OCI-LY1 (cell line): Measurements from ENCODE around the gene GHRH.

Experiments used
- H2AFZ ChIP-seq: fragments of 200-600 bp; sonication (generic), shearing (Covaris generic); 2 replicates; pipeline ENCODE4 v1.6.0; 2014; ENCODE audit warnings: antibody characterized with exemption, mild to moderate bottlenecking, low read length
- H3F3A ChIP-seq: fragments of 200-600 bp; sonication (generic), shearing (Covaris generic); 2 replicates; pipeline ENCODE4 v1.6.0; 2014; ENCODE audit warnings: mild to moderate bottlenecking, antibody characterized with exemption, low read length, moderate library complexity; ENCODE audit not compliant: insufficient read depth
- H3K27ac ChIP-seq: fragments of 200-600 bp; sonication (generic); 2 replicates; pipeline ENCODE4 v1.5.1; 2014; ENCODE audit warnings: low read length, mixed run types, mild to moderate bottlenecking, low read depth; ENCODE audit not compliant: poor library complexity, severe bottlenecking
- H3K27me3 ChIP-seq: fragments of 200-600 bp; sonication (generic); 2 replicates; pipeline ENCODE4 v1.6.0; 2014; ENCODE audit warnings: antibody characterized with exemption, mild to moderate bottlenecking, low read length, moderate library complexity; ENCODE audit not compliant: insufficient read depth
- H3K36me3 ChIP-seq: fragments of 200-600 bp; sonication (generic); 2 replicates; pipeline ENCODE4 v1.6.1; 2014; ENCODE audit warnings: mild to moderate bottlenecking, antibody characterized with exemption, low read length, moderate library complexity, mixed read lengths; ENCODE audit not compliant: insufficient read depth
- H3K4me1 ChIP-seq: fragments of 200-600 bp; sonication (generic); 2 replicates; pipeline ENCODE4 v1.5.1; 2014; ENCODE audit warnings: mild to moderate bottlenecking, low read length, moderate library complexity; ENCODE audit not compliant: insufficient read depth, severe bottlenecking
- H3K4me2 ChIP-seq: fragments of 200-600 bp; sonication (generic), shearing (Covaris generic); 2 replicates; pipeline ENCODE4 v1.6.1; 2014; ENCODE audit warnings: low read length
- H3K4me3 ChIP-seq: fragments of 200-600 bp; sonication (generic); 2 replicates; pipeline ENCODE4 v1.5.1; 2014; ENCODE audit warnings: low read length, low read depth, mild to moderate bottlenecking, mixed read lengths; ENCODE audit not compliant: poor library complexity, severe bottlenecking
- H3K79me2 ChIP-seq: fragments of 200-600 bp; shearing (Covaris generic); 2 replicates; pipeline ENCODE4 v1.6.1; 2016; ENCODE audit warnings: mixed run types, low read length, mixed read lengths; ENCODE audit not compliant: insufficient read depth
- H3K9ac ChIP-seq: fragments of 200-600 bp; sonication (generic), shearing (Covaris generic); 2 replicates; pipeline ENCODE4 v1.6.1; 2014; ENCODE audit warnings: mild to moderate bottlenecking, low read length, mixed read lengths
- H3K9me2 ChIP-seq: fragments of 200-600 bp; sonication (generic), shearing (Covaris generic); 2 replicates; pipeline ENCODE4 v1.6.1; 2014; ENCODE audit warnings: low read depth, mild to moderate bottlenecking, low read length, mixed read lengths
- H3K9me3 ChIP-seq: fragments of 200-600 bp; shearing (Covaris generic); 2 replicates; pipeline ENCODE4 v1.6.1; 2014; ENCODE audit warnings: low read length, mixed read lengths
- H4K20me1 ChIP-seq: fragments of 200-600 bp; sonication (generic), shearing (Covaris generic); 2 replicates; pipeline ENCODE4 v1.6.0; 2016; ENCODE audit warnings: mild to moderate bottlenecking, low read length; ENCODE audit not compliant: insufficient read depth
- CTCF ChIP-seq: fragments of 200-600 bp; sonication (generic), shearing (Covaris generic); IDR thresholded peaks from 2 replicates; pipeline ENCODE4 v1.5.1; 2017; ENCODE audit warnings: mild to moderate bottlenecking, antibody characterized with exemption, low read length, moderate library complexity, mixed read lengths
- EZH2 ChIP-seq: fragments of 200-600 bp; sonication (generic), shearing (Covaris generic); IDR thresholded peaks from 2 replicates; pipeline ENCODE4 v1.8.0; 2017; ENCODE audit warnings: borderline replicate concordance, mixed run types, mild to moderate bottlenecking, antibody characterized with exemption, low read length, moderate library complexity, mixed read lengths

Gene GHRH

GRCh38 chr20:37260923-37261322, 691 bp downstream of the GHRH start:
- no peak overlapping the region for H3K27ac ChIP-seq
- peaks cover 9% of the 10 kb centered on the region for H3K27me3 ChIP-seq
- no peaks in the 10 kb centered on the region for H3K36me3 ChIP-seq
- H3K4me3 ChIP-seq: no peak overlapping the region
- H3K9me3 ChIP-seq: no peaks in the 10 kb centered on the region
- H3K9ac ChIP-seq: no peak overlapping the region
- no peak overlapping the region for H2AFZ ChIP-seq
- no peak for TF ChIP-seq CTCF
- no peak for TF ChIP-seq EZH2
- no peaks in the 10 kb centered on the region for H3F3A ChIP-seq
- no peaks in the 10 kb centered on the region for H3K79me2 ChIP-seq
- H3K4me2 ChIP-seq: no peak overlapping the region
- no peaks in the 10 kb centered on the region for H4K20me1 ChIP-seq
- H3K9me2 ChIP-seq: no peaks in the 10 kb centered on the region
- no peaks in the 10 kb centered on the region for H3K4me1 ChIP-seq

GRCh38 chr20:37259865-37260264, 1.7 kb downstream of the GHRH start:
- Histone ChIP-seq H3K36me3 (no peaks in the 10 kb centered on the region), H2AFZ (no peak overlapping the region), H3K27me3 (peaks cover 9% of the 10 kb centered on the region), H4K20me1 (no peaks in the 10 kb centered on the region), H3K9me2 (no peaks in the 10 kb centered on the region), H3K9me3 (no peaks in the 10 kb centered on the region), H3K4me3 (no peak overlapping the region), H3K4me1 (no peaks in the 10 kb centered on the region), H3K79me2 (no peaks in the 10 kb centered on the region), H3F3A (no peaks in the 10 kb centered on the region), H3K4me2 (no peak overlapping the region), H3K27ac (no peak overlapping the region), H3K9ac (no peak overlapping the region)
- no peak for TF ChIP-seq EZH2
- no peak for TF ChIP-seq CTCF

- TF ChIP-seq CTCF (no peak), EZH2 (no peak)
- Histone ChIP-seq H4K20me1 (no peaks in the 10 kb centered on the region), H3K9me2 (no peaks in the 10 kb centered on the region), H3K4me3 (no peak overlapping the region), H3K4me2 (no peak overlapping the region), H3K4me1 (no peaks in the 10 kb centered on the region), H2AFZ (no peak overlapping the region), H3F3A (no peaks in the 10 kb centered on the region), H3K79me2 (no peaks in the 10 kb centered on the region), H3K9ac (no peak overlapping the region), H3K27ac (no peak overlapping the region), H3K36me3 (no peaks in the 10 kb centered on the region), H3K9me3 (0 out of 2 replicates have a peak, but pooled peaks cover 3% of the 10 kb centered on the region), H3K27me3 (peaks cover 9% of the 10 kb centered on the region)
These were observed 2.6 kb downstream of the GHRH start for GRCh38 chr20:37259031-37259430.
